DND-41 (cell line): Measurements from ENCODE around the gene CYTIP.
"Not testable (repeated sequence)": the region's sequence is repeated elsewhere in the genome, so short reads cannot be mapped to it uniquely, and the experiment has no call there.

ENCODE experiments used
- ATAC-seq: fragments of 200-7000 bp; cut with Tn5 transposase; 3 replicates; pipeline ENCODE4 v1.9.1; 2021; ENCODE audit warnings: low read depth; ENCODE audit not compliant: insufficient read depth
- DNase-seq: peaks from one replicate; pipeline ENCODE4 v3.0.0-alpha.2; 2020
- H2AFZ ChIP-seq: 2 replicates; pipeline ENCODE4 v1.6.0; 2012; ENCODE audit warnings: low read depth, low read length
- H3K27ac ChIP-seq: 2 replicates; pipeline ENCODE4 v1.5.1; 2012; ENCODE audit warnings: low read length, inconsistent platforms
- H3K27me3 ChIP-seq: fragments of 200-600 bp; sonication (generic); 2 replicates; pipeline ENCODE4 v1.6.0; 2012; ENCODE audit warnings: low read length, mild to moderate bottlenecking, inconsistent platforms; ENCODE audit not compliant: insufficient read depth, poor library complexity
- H3K36me3 ChIP-seq: 2 replicates; pipeline ENCODE4 v1.5.1; 2012; ENCODE audit warnings: low read length, inconsistent platforms; ENCODE audit not compliant: insufficient read depth
- H3K4me1 ChIP-seq: 2 replicates; pipeline ENCODE4 v1.5.1; 2012; ENCODE audit warnings: mild to moderate bottlenecking, low read length; ENCODE audit not compliant: insufficient read depth
- H3K4me2 ChIP-seq: 2 replicates; pipeline ENCODE4 v1.6.0; 2012; ENCODE audit warnings: mild to moderate bottlenecking, moderate library complexity, low read length, inconsistent platforms; ENCODE audit not compliant: insufficient read depth
- H3K4me3 ChIP-seq, 2 experiments: fragments of 200-600 bp in 1 of 2; shearing (Covaris generic) in 1 of 2; 2 replicates each; pipeline ENCODE4 v1.5.1; 2012 to 2016; ENCODE audit warnings: inconsistent platforms in 2 of 2, low read length in 2 of 2, mild to moderate bottlenecking in 2 of 2, low read depth in 1 of 2, moderate library complexity in 1 of 2
- H3K79me2 ChIP-seq: 2 replicates; pipeline ENCODE4 v1.6.0; 2012; ENCODE audit warnings: low read length, inconsistent platforms; ENCODE audit not compliant: insufficient read depth
- H3K9ac ChIP-seq: 2 replicates; pipeline ENCODE4 v1.6.0; 2012; ENCODE audit warnings: low read depth, mild to moderate bottlenecking, inconsistent platforms, low read length, moderate library complexity
- H3K9me3 ChIP-seq: 2 replicates; pipeline ENCODE4 v1.5.1; 2012; ENCODE audit warnings: low read length, moderate library complexity, mild to moderate bottlenecking, inconsistent platforms; ENCODE audit not compliant: insufficient read depth, severe bottlenecking
- H4K20me1 ChIP-seq: 2 replicates; pipeline ENCODE4 v1.6.0; 2012; ENCODE audit warnings: low read length; ENCODE audit not compliant: insufficient read depth
- CTCF ChIP-seq: IDR thresholded peaks from 2 replicates; pipeline ENCODE4 v1.5.1; 2012; ENCODE audit warnings: borderline replicate concordance, low read length, moderate library complexity, mild to moderate bottlenecking; ENCODE audit not compliant: poor library complexity, severe bottlenecking; ENCODE audit errors: extremely low read depth
- EZH2 ChIP-seq: IDR thresholded peaks from 3 replicates; pipeline ENCODE4 v1.6.1; 2012; ENCODE audit warnings: borderline replicate concordance, low read depth, mild to moderate bottlenecking, moderate library complexity, low read length, inconsistent platforms; ENCODE audit not compliant: severe bottlenecking

Gene CYTIP

DNA sequence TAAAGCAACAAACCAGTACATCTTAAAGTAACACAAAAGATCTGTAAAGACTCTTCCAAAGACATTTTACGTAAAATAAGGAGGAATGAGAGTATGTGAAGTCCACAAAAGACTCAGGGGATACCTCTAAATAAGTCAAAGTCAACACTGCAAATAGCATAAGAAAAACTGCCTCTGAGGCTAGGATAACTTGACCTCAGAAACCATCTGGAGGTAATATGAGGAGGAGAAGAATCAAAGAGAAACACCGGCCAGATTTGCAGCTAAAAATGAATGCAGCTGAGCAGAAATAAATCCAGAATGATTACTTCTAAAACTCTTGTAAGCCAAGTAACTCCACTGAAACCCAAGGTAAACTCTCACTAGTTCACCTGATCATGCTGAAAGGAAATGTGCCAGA lies 66.0 kb downstream of the CYTIP start:
- Histone ChIP-seq H2AFZ (no peak overlapping the region), H3K9ac (no peak overlapping the region), H3K4me2 (no peak overlapping the region), H3K27me3 (no peaks in the 10 kb centered on the region), H3K4me1 (no peaks in the 10 kb centered on the region), H3K9me3 (peaks cover 11% of the 10 kb centered on the region), H3K4me3 (no peak overlapping the region), H3K27ac (no peak overlapping the region), H3K79me2 (no peaks in the 10 kb centered on the region), H4K20me1 (no peaks in the 10 kb centered on the region), H3K36me3 (no peaks in the 10 kb centered on the region)
- TF ChIP-seq EZH2 (no peak), CTCF (no peak)
- ATAC-seq (no peak), DNase-seq (no peak)

GRCh38 chr2:157376041-157376440 lies 67.8 kb downstream of the CYTIP start:
- peaks cover 11% of the 10 kb centered on the region for H3K9me3 ChIP-seq
- TF ChIP-seq CTCF (no peak), EZH2 (no peak)
- ATAC-seq (no peak), DNase-seq (no peak)
- H4K20me1 ChIP-seq = no peaks in the 10 kb centered on the region
- no peak overlapping the region for H3K4me3 ChIP-seq
- no peak overlapping the region for H3K9ac ChIP-seq
- no peaks in the 10 kb centered on the region for H3K27me3 ChIP-seq
- no peaks in the 10 kb centered on the region for H3K36me3 ChIP-seq
- no peak overlapping the region for H3K27ac ChIP-seq
- no peaks in the 10 kb centered on the region for H3K79me2 ChIP-seq
- no peaks in the 10 kb centered on the region for H3K4me1 ChIP-seq
- H2AFZ ChIP-seq = no peak overlapping the region
- H3K4me2 ChIP-seq = no peak overlapping the region

GRCh38 chr2:157375384-157375783 lies 68.5 kb downstream of the CYTIP start:
- Histone ChIP-seq H3K36me3 (no peaks in the 10 kb centered on the region), H3K4me1 (no peaks in the 10 kb centered on the region), H3K27ac (no peak overlapping the region), H3K27me3 (no peaks in the 10 kb centered on the region), H3K9me3 (peaks cover 11% of the 10 kb centered on the region), H3K79me2 (no peaks in the 10 kb centered on the region), H4K20me1 (no peaks in the 10 kb centered on the region), H2AFZ (no peak overlapping the region), H3K4me2 (no peak overlapping the region), H3K4me3 (no peak overlapping the region), H3K9ac (no peak overlapping the region)
- ATAC-seq = no peak
- DNase-seq = no peak
- TF ChIP-seq EZH2 (no peak), CTCF (no peak)

GRCh38 chr2:157368508-157368907 lies 75.4 kb downstream of the CYTIP start:
- H3K4me1 ChIP-seq, H4K20me1 ChIP-seq, H3K4me2 ChIP-seq, H3K9me3 ChIP-seq, H3K9ac ChIP-seq, H3K27me3 ChIP-seq, DNase-seq, H3K27ac ChIP-seq, H3K36me3 ChIP-seq, H3K79me2 ChIP-seq, ATAC-seq, H2AFZ ChIP-seq, H3K4me3 ChIP-seq: not testable (repeated sequence)
